Mononuclear cell (primary cell): Measurements from ENCODE around the gene RBFOX1. TPM values are rescaled to one million over a fixed set of nuclear protein-coding genes. Genes with fewer than 3 reads are reported as not detected.

ENCODE experiments used
- H3K27me3 ChIP-seq: 2 replicates; pipeline ENCODE4 v1.6.0; 2011; ENCODE audit warnings: low read length, control low read depth; ENCODE audit not compliant: insufficient read depth
- H3K4me1 ChIP-seq: 2 replicates; pipeline ENCODE4 v1.5.1; 2011; ENCODE audit warnings: mild to moderate bottlenecking, low read length, control low read depth; ENCODE audit not compliant: insufficient read depth
- H3K4me3 ChIP-seq: 2 replicates; pipeline ENCODE4 v1.5.1; 2011; ENCODE audit warnings: mild to moderate bottlenecking, low read length, moderate library complexity
- H3K9me3 ChIP-seq: 2 replicates; pipeline ENCODE4 v1.5.1; 2011; ENCODE audit warnings: low read depth, mild to moderate bottlenecking, control low read depth, low read length
- total RNA-seq: library from RNA; depleted of rRNA; stranded (reverse); fragments of >200 nt; gene quantifications from one replicate; pipeline ENCODE4 v1.2.3, GENCODE V29; 2012

RBFOX1 gene
- total RNA-seq, 1 donor = not detected

DNA sequence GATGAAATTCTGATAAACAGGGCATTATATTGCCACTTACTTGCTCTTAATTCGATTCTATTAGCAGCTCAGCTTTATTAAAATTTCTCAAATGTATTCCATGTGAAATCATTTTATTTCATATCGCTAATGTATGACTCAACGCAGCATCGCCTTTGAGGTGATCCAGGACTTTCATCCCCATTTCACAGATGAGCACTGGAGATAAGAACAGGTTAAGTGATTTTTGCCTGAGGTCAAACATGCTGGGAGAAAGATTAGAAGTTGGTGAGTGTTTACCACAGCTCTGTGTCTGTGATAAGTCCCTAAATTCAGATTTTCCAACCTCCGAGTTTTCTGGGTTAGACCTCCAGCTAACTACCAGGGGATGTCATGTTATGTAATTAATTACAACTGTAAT lies 43.6 kb downstream of the RBFOX1 start:
- H3K27me3 ChIP-seq = no peaks in the 10 kb centered on the region
- H3K9me3 ChIP-seq = no peaks in the 10 kb centered on the region
- H3K4me3 ChIP-seq = no peak overlapping the region
- H3K4me1 ChIP-seq = no peaks in the 10 kb centered on the region

DNA sequence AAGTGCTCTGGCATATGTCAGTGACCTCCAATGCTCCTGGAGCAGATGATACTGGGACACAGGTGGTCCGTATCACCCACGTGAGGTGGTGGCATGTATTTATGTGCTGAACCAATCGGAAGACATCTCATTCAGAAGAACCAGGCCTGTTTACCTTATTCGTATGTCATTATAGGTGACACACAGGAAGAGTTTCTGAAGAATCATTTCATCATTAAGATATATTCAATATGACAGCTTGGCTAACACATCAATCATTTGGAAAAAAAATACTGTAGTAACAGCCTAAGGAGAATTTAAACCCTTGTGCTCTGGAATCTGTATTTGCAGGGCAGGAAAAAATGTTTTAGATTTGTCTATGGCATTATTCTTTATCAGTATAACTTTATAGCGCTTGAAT lies 44.6 kb downstream of the RBFOX1 start:
- Histone ChIP-seq H3K27me3 (no peaks in the 10 kb centered on the region), H3K4me1 (no peaks in the 10 kb centered on the region), H3K4me3 (no peak overlapping the region), H3K9me3 (no peaks in the 10 kb centered on the region)

DNA sequence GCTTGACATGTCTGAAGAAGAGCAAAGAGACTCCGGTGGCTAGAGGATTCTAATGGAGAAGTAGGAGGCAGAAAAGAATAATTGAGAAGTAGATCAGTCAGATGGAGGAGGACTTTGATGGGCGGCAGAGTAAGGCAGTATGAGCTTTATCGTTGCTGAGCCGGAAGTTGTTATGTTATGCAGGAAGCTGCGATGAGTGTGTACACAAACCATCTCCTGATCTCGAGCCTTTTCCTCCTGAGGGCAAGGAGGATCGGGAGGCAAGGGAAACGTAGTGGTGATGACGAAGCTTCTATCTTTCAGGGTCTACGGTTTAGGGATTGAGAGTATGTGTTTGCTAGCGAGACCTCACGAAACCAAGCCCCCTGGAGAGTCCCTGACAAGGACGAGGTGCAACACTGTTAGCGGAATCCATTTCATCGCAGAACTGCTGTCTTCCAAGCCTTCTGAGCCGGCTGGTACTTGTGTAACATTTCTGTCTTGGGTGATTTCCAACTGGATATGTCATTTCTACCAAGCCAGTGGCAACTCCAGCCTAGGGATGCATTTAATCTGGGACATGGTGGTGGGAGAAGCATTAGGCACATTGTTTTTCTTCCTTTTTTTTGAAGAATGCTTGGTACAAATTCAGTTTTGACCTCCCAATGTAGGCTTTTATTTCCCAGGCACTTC lies 45.5 kb downstream of the RBFOX1 start:
- Histone ChIP-seq H3K4me1 (no peaks in the 10 kb centered on the region), H3K27me3 (no peaks in the 10 kb centered on the region), H3K9me3 (no peaks in the 10 kb centered on the region), H3K4me3 (no peak overlapping the region)

DNA sequence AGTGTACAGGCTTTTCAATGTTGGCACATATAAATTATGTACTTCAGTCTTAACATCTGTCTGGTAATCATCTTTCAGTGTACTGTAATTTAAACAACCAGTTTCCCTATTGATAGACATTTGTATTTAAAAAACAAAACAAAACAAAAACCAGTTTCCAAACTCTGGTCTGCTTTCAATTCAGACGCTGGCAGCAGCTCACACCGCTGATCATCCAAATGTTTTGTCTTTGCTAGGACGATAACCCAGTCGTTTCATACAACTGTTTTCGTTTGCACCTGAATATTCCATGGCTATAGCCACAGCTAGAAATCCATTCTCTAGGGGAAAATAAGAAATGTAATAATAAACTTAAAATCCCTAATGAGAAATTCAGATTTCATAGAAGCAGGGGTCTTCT lies 47.8 kb downstream of the RBFOX1 start:
- no peak overlapping the region for H3K4me3 ChIP-seq
- no peaks in the 10 kb centered on the region for H3K9me3 ChIP-seq
- H3K4me1 ChIP-seq = no peaks in the 10 kb centered on the region
- H3K27me3 ChIP-seq = no peaks in the 10 kb centered on the region

DNA sequence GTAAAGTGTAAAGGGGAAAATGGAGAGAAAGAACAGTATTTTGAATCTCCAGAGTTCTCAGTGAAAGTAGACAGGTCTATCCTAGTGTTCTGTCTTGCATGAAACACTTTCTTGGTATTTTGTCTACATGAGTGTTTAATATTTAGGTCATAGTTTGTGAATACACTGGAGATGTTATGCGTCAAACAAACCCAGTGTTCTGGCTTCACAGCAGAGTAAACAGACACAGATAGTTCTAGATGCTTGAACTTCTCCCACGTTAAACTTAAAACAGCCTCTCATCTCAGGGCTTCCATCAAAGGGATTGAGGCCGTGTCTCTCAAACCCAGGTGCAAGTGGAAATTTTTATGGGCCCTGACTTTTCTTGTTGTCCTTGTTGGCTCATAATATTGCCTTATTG lies 48.3 kb downstream of the RBFOX1 start:
- Histone ChIP-seq H3K4me1 (no peaks in the 10 kb centered on the region), H3K4me3 (no peak overlapping the region)

DNA sequence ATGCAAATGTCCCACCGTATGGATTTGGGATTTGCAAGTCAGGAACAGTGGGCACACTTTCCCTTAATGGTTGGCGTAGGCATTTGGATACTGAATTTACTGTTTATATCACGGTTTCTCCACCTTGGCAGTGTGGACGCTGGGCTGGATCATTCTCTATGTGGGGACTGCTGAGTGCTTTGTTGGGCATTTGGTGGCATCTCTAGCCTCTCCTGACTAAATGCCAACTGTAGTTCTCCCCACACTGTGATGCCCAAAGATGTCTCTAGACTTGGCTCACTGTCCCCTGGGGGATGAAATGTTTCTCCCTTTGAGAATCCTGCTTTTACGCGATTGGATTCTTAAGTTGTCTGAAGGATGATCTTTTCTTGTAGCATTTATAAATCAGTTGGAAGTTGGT lies 49.0 kb downstream of the RBFOX1 start:
- H3K4me3 ChIP-seq = no peak overlapping the region
- no peaks in the 10 kb centered on the region for H3K9me3 ChIP-seq
- H3K4me1 ChIP-seq = no peaks in the 10 kb centered on the region
- H3K27me3 ChIP-seq = no peaks in the 10 kb centered on the region

More for the DNA sequence above, 48.3 kb downstream of the RBFOX1 start:
- no peaks in the 10 kb centered on the region for H3K27me3 ChIP-seq
- H3K9me3 ChIP-seq = no peaks in the 10 kb centered on the region

DNA sequence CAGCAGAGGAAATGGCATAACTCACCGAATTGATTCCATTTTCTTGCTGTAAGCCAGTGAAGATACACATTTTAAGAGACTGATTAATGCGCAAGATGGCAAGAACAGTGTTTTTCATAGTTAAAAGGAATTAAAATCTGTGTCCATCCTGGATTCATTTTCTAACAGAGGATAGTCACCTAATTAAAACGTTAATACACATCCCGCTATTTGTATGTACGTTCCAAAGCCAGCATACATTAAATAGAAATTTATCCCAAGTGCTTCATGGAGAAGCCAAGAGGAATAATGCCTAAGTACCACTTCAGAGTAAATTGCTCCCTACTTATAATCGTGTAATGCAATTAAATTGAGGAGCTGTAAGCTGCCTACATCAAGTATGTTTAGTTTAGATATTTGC lies 49.9 kb downstream of the RBFOX1 start:
- Histone ChIP-seq H3K4me3 (no peak overlapping the region), H3K9me3 (no peaks in the 10 kb centered on the region), H3K4me1 (no peaks in the 10 kb centered on the region), H3K27me3 (no peaks in the 10 kb centered on the region)

DNA sequence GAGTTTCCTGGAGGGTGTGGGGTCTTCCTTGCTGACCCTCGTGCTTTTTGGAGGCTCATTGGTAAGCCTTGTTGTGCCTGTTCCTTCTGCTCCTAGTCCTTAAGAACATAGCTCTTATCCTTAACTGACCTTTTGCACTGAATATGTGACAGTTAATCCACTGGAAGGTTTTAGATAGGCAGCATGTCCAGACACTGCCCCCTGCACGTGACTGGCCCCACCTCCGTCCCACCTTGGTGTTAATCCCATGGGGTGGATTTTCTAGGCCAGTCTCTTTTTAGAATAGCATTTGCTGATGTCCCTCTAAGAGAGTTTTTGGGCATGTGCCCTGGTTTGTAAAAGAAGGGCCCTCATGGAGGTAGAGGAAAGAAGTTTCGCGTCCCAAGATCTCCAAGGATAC lies 58.3 kb downstream of the RBFOX1 start:
- H3K4me1 ChIP-seq = no peaks in the 10 kb centered on the region
- no peaks in the 10 kb centered on the region for H3K9me3 ChIP-seq
- no peak overlapping the region for H3K4me3 ChIP-seq
- no peaks in the 10 kb centered on the region for H3K27me3 ChIP-seq

DNA sequence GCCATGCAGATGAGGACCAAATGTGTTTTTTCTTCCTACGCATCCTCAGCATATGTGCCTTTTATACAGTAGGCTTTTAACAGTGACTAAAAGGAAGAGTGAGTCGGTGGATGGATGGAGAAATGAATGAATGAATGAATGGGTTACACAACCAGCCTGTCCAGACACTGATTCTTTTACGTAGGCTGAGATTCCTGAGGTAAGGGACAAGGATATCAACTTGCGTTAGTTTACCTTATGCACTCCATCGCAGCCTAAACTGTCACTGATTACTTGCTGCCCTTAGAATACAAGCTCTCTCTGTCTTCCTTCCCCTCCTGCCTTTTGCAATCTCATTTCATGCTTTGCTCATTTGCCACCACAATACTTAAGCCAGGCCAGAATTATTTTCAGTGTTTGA lies 59.0 kb downstream of the RBFOX1 start:
- Histone ChIP-seq H3K27me3 (no peaks in the 10 kb centered on the region), H3K9me3 (no peaks in the 10 kb centered on the region), H3K4me1 (no peaks in the 10 kb centered on the region), H3K4me3 (no peak overlapping the region)

DNA sequence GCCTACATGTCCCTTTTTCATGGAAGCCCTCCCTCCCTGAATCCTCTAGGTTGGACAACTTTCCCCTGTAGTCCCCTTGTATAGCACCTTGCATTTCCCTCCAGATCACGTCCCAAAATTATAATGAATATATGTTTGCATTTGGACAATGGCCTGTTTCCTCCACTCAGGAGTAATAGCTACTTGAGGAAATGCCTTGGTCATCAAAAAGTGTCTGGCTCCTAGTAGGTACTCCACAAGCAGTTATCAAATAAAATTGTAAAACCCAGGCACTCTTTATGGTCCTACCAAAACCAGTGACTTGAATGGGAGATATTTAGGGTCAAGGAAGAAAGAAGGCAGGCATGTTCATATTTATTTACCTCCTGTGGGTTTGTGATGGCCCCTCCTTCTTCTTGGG lies 59.6 kb downstream of the RBFOX1 start:
- no peaks in the 10 kb centered on the region for H3K27me3 ChIP-seq
- no peaks in the 10 kb centered on the region for H3K4me1 ChIP-seq

DNA sequence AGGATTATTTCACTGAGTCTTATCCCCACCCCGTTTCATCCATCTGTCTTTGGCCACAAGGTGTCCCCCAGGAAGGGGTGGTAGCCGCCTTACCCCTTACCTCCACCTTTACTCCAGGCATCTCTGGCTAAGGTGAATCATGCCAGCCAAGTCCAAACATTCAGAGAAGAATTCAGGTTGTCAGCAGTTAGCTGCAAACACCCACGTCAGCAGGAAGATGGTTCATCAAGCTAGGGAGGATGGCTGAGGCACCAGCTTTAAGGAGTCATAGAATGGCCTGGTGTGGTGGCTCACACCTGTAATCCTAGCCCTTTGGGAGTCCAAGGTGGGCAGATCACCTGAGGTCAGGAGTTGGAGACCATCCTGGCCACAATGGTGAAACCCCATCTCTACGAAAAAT lies 61.0 kb downstream of the RBFOX1 start:
- Histone ChIP-seq H3K27me3 (no peaks in the 10 kb centered on the region), H3K4me1 (no peaks in the 10 kb centered on the region), H3K4me3 (no peak overlapping the region), H3K9me3 (no peaks in the 10 kb centered on the region)

More for the DNA sequence above, 59.6 kb downstream of the RBFOX1 start:
- Histone ChIP-seq H3K9me3 (no peaks in the 10 kb centered on the region), H3K4me3 (no peak overlapping the region)

DNA sequence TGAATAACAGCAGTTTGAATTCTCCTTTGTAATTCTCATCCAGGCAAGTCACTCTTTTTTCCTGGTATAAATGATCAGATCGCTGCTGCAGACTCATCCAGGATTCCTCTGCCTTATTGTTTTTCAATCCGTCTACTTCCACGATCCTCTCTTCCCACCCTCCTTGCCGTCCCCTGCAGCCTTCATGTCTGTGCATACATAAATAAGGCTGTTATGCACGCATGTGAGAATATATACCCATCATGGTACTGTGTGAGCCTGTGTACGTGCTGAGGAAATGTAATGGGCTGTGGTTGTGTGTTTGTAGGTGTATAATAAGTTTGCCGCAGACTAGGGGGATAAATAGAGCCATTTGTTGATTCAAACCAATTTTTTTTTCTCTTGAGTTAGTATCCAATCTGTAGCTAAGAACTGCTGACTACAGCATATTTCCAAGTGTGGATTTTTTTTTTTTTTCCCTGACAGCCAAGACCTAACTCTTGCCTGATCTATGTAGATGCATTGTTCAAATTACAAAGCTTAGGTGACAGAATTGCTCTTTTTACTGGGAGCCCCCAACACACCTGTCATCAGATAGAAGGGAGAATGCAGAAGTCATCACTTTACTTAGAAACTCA lies 62.2 kb downstream of the RBFOX1 start:
- H3K9me3 ChIP-seq = no peaks in the 10 kb centered on the region
- no peaks in the 10 kb centered on the region for H3K27me3 ChIP-seq
- H3K4me3 ChIP-seq = no peak overlapping the region
- H3K4me1 ChIP-seq = no peaks in the 10 kb centered on the region

DNA sequence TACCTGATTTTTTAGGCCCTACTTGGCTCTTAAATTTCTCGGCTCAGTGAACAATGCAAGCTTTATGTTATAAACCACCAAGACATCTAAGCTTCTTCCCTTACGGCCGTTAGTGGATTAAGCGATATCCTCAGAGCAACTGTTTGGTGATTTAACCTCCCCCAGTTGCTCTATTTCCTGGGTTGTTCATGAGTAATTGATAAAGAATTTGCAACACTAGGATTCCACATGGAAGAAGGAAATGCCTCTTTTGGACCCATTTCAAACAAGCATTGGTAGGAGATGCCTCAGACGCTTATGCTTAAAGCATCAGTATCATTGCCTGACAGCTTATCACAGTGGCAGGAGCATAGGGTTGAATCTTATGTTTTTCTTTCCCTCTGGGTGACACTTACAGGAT lies 65.3 kb downstream of the RBFOX1 start:
- Histone ChIP-seq H3K4me1 (no peaks in the 10 kb centered on the region), H3K9me3 (no peaks in the 10 kb centered on the region), H3K4me3 (no peak overlapping the region), H3K27me3 (no peaks in the 10 kb centered on the region)

DNA sequence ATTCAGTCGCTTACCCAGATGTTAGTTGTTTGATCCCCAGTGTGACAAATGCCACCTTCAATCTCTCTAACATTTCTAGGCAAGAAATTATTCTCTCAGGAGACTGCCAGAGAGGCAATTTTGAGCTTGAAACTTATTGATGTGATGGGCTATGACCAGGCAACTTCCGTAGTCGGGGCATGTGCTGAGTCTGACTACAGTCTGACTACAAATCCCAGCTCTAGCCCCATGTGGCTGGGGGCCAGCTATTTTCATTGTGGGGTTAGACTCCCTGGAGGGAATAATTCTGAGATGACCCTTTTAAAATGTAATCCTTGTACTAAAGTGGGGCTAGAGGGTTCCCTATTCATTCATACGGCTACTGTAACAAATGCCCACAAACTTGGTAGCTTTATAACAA lies 65.9 kb downstream of the RBFOX1 start:
- no peaks in the 10 kb centered on the region for H3K27me3 ChIP-seq
- no peak overlapping the region for H3K4me3 ChIP-seq
- H3K9me3 ChIP-seq = no peaks in the 10 kb centered on the region
- no peaks in the 10 kb centered on the region for H3K4me1 ChIP-seq

DNA sequence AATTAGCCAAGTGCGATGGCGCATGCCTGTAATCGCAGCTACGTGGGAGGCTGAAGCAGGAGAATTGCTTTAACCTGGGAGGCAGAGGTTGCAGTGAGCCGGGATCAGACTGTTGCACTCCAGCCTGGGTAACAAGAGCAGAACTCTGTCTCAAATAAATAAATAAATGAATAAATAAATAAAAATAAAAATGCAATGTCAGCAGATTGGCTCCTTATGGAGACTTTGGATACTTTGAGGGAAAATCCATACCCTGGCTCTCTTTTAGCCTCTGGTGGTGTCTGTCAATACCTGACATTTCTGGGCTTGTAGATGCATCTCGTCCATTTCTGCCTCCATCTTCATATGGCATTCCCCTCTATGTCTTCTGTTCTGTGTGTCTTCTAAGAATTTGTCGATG lies 66.7 kb downstream of the RBFOX1 start:
- Histone ChIP-seq H3K27me3 (no peaks in the 10 kb centered on the region), H3K9me3 (no peaks in the 10 kb centered on the region), H3K4me1 (no peaks in the 10 kb centered on the region), H3K4me3 (no peak overlapping the region)
